ENCODE results near the gene MGAT4C.

Gene MGAT4C

DNA sequence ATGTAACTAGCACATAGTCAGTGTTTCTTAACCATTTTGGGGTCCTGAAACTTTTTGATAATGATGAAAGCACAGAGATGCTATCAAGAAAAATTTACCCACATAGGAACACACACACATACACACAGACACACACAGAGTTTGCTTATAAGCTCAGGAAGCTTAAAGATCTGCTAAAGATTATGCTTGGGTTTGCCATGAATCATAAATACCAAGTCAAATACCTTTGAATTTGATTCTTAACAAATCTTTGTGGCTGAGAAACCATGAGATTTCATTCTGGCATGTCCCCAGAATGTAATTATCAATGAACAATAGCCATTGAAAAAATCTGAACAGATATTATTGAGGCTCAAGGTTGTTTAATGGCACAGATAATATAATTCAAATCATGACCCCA lies 292.9 kb downstream of the MGAT4C start:
- no peak for DNase-seq

DNA sequence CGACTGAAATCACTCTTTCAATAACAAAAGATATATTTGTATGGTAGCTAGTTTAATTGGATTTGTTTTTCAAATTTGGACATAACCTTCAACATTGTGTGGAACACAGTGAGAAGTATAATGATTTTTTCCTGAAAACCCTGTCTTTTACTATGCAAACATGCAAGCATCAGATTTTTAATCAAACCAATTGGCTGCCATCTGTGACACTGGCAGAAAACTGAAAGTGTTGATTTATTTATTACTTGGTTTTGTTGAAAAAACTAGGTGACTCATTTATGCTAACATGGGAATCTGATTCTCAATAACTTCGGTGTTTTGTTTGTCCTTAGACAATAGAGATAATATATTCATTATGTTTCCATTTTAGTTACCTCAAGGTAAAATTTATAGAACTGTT lies 300.1 kb downstream of the MGAT4C start:
- no peak for DNase-seq

DNA sequence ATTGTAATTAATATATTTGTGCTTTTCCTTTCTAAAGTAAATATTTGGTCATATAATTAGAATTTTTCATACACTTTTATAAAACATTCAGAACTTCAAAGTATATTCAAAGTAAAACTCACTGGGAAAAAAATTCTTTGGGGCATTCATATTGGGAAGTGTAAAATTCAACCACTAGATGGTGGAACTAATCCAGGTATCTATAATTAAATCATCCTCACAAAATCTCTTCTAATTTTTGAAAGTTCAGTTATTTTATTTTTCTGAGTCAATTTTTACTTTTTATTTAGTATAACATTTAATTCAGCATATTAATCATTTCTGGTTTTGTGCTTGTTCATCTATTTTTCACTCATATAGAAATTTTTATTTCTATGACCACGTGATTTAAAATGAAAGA lies 301.1 kb downstream of the MGAT4C start:
- DNase-seq = no peak

DNA sequence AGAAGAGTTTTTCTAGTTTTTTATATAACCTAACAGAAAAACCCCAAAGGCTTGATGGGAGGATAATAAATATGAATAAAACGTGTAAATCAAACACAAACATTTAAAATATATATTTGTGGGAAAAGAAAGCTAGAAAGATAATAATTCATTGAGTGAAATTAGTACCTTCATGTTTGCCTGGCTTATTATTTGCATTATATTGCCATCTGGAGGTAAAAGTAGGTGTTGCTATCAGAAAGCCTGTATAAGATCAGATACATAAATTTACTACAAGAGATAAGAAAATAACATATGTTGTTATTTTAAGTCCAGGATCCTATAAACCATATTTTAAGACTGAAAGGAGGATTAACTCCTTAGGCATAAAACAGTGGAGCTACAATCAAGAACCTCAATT lies 304.4 kb downstream of the MGAT4C start:
- DNase-seq = no peak

DNA sequence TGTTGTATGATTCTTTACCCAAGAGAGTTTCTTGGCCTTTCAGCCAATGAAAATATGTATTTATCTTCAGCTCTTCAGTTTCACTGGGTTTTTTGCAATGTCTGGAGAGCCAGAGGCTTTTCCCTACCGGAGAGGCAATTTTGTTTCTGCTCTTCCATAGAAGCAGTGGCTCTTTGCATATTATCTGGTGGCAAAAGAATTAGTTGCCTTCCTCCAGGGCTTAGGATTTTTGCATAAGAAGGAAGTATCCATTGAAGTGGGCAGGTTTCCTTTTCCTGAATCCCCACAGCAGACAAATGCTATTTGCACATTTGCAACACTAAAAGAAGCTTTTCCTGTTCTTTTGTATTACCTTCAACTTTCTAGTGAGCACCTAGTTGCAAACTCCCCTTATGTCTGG lies 306.9 kb downstream of the MGAT4C start:
- DNase-seq = no peak

DNA sequence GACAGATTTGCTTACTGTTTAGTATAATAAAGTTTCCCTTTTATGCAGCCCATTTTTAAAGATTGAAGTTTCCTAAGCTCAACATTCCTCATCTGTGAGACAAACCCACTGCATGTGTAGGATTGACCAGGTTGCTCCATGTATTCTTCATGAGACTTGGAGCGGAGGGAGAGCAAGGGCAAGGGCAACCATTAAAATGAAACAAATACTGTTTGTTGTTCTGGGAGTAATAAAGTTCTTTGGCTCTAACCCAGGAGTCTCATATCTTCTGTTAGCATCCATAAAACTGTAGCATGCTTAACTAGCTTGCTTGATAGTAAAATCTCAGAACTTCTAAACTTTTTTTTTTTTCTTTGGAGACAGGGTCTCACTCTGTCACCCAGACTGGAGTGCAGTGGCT lies 307.9 kb downstream of the MGAT4C start:
- DNase-seq = no peak

DNA sequence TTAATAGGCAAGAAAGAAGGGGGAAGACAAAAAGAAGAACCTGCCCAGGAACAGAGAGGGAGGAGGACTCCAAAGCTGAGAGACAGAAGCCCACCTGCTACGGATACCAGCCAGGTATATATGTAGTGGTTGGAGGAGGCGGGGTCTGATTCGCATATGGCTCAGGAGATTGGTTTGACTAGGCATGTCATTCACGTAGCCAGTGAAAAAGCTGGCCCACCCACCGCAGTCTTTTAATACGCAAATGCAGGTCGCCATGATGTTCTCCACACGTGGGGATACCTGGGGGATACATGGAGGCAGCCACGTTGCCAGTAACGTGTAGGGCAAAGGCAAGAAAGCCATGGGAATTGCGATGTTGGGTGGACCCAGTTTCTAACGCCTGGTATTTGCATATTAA lies 308.9 kb downstream of the MGAT4C start:
- DNase-seq = no peak

DNA sequence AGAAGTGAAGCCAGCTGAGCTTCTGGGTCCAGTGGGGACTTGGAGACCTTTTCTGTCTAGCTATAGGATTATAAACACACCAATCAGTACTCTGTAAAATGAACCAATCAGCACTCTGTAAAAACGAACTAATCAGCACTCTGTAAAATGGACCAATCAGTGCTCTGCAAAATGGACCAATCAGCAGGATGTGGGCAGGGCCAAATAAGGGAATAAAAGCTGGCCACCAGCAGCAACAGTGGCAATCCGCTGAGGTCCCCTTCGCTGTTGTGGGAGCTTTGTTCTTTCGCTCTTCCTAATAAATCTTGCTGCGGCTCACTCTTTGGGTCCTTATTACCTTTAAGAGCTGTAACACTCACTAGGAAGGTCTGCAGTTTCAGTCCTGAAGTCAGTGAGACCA lies 309.8 kb downstream of the MGAT4C start:
- no peak for DNase-seq

DNA sequence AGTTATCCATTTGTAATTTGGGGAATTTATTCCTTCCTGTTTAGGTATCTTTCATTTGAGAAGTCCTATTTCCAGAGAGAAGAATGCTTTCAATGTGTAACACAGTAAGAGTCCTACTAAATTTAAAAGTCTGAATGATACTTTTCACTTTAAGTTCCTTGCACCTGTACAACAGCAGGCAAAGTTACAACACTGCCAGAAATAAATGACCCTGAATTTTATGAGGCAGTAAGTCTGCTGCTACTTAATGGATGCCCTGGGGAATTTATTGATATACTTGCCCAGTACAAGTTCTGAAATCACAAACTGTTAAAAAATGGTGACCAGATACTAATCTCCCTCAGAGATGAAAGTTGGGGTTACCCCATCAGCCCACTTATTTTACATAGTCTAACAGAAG lies 329.0 kb downstream of the MGAT4C start:
- no peak for DNase-seq

DNA sequence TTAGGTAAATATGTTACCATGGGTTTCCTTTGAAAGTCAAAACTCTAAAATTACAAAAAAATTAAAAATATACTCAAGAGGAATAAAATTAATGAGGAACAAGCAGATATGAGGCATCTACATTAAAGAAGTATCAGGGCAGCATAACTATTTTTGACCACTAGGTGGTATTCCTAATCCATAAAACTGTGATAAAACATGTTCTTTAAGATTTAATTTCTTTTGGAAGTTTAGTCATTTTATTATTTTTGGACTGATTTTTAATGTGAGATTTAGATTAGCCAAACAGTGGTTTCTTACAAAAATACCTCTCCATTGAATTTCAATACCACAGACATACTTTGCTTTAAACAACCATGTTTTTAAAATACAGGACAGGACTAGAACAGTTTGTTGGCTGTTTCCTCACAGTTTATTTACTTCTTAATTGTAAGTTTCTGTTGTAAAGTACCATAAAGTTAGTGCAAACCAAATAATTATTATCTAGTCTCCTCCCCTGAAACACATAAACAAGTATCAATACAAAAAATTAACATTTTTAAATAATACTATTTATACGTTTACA lies 332.3 kb downstream of the MGAT4C start:
- no peak for DNase-seq

DNA sequence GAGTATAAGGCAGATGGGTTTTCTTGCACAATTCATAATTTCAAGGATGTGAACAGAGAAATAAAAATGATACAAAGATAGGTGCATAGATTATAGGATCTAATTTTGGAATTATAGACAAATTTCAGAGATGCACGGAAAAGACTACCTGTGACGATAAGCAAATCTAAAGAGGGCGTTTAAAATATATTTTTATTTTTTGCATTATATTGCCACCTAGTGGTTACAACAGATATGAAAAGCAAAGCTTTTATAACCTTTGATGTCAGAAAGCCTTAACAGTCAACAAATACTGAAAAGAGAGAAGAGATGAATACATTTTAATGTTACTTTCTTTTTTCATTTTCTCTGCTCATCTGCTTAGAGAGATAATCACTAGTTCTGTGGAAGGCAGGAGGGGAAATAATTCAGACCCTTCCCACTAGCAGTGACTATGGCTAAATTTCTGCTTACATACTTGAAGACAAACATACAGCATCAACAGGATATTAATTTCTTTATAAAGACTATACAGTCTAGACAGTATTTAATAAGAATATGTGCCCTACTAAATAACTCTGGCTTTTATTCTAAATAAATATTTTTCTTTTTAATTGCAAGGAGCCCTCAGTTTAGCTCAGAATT lies 335.8 kb downstream of the MGAT4C start:
- DNase-seq = no peak
